GM18870 (cell line): ENCODE results near the gene NAA10.

Source experiments
- ATAC-seq: cut with Tn5 transposase; IDR thresholded peaks from one replicate; pipeline ENCODE4 v1.9.1; 2021; ENCODE audit warnings: moderate library complexity; ENCODE audit not compliant: unreplicated experiment

The NAA10 gene

DNA sequence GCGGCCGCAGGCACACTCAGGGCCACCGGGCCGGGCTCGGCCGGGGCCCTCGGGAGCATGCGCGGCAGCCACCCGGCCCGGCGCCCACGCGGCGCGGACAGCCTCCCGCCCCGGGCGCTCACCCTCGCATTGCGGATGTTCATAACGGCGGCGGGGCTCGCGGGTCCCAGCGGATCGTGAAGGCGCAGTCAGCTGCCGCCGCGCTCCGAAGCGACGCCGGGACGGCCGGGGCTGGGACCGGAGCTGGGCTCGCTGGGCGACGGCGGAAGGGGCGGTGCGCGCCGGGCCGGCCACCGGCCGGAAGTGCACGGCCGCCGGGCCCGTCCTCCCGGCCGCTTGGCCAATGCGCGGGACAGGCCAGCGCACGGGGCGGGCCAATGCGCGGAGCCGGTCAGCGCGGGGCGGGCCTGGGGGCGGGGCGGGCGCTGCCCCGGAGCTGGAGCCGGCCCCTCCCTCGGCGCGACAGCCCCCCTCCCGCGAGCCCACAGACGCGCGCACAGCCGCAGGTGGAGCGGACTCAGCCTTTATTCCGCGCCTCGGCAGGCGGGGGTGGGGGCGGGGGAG, at the start of gene NAA10:
Gene NAA10 (minus strand): TSS at position 276 of the 564 bp plus-strand sequence. CDS start 133 bp downstream, at position 143.
- ATAC-seq = peak; percentile 46

DNA sequence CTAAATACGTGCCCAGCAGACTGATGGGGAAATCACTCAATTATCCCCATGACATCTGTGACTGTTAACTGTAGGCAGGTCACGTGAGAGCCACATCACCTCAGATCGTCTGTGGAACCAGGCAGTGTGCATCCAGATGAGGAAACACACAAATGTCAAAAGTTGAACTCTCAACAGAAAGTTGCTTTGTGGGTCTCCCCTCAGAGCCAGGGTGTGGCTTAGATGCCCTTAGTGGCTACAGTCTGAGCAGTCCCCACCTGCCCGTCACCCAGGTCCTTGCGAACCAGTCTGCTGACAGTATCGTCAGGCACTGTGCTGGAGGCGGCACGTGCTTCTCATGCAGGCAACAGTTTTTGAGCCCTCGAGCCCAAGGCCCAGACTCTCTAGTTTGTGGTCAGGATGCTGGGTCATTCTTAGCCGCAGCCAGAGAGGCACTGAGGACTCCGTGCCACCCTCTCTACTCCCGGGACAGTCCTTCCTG, 48.5 kb upstream of the NAA10 start:
- no peak for ATAC-seq

DNA sequence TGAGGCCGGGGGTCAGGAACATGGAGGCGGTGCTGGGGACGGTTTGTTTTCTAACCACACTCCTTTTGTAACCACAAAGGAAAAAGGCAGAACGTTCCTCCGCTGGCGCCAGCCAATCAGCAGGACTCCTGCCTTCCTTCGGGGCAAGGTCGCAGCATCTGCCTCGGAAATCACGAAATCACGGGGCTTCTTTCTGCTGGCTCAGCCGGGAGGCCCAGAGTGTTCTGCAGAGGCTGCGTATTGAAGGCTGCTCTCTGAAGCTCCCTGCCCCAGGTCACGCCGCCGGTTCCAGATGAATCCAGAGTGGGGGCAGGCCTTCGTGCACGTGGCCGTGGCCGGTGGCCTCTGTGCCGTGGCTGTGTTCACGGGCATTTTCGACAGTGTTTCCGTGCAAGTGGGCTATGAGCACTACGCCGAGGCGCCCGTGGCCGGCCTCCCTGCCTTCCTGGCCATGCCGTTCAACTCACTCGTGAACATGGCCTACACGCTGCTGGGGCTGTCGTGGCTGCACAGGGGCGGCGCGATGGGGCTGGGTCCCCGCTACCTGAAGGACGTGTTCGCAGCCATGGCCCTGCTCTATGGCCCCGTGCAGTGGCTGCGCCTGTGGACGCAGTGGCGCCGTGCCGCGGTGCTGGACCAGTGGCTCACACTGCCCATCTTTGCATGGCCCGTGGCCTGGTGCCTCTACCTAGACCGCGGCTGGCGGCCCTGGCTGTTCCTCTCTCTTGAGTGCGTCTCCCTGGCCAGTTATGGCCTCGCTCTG, 47.1 kb upstream of the NAA10 start:
- no peak for ATAC-seq

DNA sequence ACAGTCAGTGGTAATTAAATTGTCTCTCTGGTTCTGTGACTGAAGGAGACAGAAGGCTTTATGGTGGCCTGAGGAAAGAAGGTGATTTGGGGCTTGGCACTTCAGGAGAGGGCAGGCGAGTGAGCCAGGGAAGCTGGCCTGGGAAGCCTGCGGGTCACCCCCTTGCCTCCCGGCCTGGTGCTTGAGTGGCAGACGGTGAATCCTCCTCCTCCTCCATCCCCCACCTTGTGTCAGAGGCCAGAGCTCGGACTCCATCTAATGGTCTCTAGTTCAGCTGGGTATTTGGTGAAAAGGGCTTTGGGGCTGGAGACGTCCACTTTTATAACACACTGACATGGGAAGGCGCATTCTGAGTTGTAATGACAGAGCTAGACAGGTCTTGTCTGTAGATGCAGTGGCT, 46.4 kb upstream of the NAA10 start:
- ATAC-seq = no peak

DNA sequence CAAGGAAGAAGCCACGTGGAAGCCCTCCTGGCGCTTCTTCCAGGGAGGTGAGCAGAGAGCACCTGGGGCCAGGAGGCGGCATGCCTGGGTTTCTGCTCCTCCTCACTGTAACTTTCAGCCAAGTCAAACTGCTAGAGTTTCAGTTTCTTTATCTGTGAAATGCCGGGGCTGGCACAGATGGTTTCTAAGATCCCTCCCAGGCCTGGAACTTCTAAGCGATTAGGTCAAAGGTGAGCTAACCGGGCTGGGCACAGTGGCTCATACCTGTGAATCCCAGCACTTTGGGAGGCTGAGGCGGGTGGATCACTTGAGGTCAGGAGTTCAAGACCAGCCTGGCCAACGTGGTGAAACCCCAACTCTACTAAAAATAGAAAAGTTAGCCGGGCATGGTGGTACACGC, 45.6 kb upstream of the NAA10 start:
- ATAC-seq = peak; percentile 45

DNA sequence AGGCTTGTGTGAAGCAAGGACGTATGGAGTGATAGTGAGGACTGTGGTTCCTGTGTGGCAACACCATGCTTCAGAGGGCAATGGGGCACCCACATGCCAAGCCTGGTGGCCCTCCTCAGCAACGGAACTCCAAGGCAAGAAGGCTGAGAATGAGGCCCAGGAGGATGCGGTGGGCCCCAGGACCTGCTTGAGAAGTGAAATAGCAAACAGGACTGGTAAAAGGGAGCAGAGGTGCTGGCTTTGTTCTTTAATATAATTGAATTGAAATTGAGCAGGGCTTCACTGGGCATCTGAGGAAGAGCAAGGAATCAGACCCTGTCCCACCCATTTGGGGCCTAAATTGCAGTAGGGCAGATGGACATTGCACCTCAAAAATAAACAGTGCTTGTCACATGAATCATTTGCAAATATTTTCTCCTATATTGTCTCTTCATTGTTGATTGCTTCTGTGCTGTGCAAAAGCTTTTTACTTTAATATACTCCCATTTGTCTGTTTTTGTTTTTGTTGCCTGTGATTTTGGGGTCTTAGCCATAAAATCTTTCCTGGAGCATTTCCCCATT, 40.0 kb upstream of the NAA10 start:
- no peak for ATAC-seq

DNA sequence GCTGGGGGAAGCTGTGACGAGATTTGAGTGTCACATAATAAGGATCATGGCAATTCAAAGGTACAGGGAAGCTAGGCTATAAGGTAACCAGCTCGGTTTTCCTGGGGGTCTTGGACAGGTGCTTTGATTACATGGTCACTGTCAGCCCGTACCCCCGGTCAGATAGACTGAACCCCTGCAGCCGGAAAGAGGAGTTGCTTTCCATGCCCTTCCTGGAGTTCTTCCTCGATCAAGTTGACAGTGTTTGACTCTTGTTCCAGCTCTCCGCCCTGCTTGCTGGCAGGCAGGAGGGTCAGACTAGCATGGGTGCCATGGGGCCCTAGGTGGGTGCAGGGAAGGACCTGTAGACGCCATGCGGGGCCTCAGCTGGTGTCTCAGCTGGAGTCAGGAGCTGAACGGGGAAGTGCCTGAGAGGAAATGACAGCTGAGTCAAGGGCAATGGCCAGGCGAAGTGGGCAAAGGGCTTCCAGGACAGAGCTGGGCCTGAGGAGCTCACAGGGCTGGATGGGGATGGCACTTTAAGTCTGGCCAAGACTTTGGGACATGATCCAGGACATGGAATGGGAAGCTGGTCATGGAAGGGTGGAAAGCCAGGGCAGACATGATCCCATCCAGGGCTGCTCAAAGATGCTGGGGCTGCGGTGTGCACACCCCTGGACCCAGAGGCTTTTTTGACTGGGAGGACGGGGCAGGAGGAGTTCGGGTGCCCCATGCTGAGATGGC, 39.3 kb upstream of the NAA10 start:
- ATAC-seq = no peak

DNA sequence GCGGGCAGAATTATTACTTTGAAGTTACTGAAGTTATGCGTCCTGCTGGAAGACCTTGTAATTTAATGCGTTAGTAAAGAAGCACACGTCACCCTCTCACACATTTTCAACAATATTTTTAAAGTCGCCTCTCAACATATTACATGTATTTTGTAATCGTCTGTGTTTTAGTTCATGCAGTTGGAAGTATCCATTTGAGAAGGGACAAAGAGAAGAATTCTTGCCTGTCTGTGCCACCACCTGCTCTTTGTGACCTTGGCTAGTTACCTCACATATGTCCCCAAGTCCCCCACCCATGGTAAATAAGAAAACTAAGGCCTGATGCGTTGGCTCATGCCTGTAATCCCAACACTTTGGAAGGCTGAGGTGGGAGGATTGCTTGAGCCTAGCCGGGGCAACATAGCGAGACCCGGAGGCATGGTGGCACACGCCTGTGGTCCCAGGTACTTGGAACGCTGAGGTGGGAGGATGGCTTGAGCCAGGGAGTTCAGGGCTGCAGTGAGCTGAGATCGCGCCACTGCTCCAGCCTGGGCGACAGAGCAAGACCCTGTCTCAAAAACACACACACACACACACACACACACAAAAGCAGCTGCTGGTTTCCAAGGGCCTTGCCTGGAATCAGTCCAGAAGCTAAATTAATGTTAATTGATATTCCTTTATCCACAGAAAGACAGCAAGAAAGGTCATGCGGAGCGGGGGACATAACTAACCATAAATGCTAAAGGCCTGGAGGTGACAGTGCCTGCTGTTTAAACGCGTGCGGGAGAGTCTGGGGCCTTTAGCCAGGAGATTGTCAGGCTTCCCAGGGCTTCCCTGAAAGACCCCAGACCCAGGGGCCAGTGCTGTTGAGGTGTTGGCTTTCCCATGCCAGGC, 38.5 kb upstream of the NAA10 start:
- ATAC-seq = no peak

DNA sequence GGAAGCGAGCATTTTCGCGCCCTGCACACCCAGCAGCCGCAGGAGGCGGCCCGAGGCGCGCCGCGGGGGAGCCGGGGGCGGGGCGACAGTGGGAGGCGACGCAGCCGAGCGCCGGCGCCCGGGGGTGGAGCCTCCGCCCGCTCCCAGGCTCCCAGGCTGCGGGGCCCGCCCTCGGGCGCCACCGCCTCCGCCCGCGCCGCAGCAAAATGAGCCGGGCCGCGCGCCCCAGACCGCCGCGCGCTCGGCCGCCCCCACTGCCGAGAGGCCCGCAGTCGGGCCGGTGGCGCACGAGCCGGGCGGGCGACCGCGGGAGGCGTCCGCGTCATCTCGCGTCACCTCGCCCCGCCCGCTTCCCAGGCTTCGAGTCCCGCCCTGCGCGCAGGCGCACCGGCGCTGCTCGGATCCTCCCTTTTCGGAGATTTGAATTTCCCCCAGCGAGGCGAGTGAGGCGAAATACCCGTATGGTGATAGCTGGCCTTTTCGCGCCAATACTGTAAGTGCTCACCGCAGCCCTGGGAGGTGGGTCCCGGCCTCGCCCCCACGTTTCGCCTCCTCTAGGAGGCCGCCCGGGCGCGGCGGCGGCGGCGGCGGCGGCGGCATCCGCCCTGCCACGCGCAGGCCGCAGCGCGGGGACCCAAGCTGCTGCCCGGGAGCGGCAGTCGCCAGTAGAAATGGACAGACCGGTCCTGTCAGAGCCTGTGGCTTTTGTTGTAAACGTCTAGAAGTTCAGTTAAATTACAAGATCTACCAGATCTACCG, 37.7 kb upstream of the NAA10 start, which contains the start of gene TMEM187:
Gene TMEM187 (plus strand): TSS at position 387 of the 759 bp plus-strand sequence. CDS start 9,309 bp downstream, outside the sequence.
- peak; percentile 26 for ATAC-seq

DNA sequence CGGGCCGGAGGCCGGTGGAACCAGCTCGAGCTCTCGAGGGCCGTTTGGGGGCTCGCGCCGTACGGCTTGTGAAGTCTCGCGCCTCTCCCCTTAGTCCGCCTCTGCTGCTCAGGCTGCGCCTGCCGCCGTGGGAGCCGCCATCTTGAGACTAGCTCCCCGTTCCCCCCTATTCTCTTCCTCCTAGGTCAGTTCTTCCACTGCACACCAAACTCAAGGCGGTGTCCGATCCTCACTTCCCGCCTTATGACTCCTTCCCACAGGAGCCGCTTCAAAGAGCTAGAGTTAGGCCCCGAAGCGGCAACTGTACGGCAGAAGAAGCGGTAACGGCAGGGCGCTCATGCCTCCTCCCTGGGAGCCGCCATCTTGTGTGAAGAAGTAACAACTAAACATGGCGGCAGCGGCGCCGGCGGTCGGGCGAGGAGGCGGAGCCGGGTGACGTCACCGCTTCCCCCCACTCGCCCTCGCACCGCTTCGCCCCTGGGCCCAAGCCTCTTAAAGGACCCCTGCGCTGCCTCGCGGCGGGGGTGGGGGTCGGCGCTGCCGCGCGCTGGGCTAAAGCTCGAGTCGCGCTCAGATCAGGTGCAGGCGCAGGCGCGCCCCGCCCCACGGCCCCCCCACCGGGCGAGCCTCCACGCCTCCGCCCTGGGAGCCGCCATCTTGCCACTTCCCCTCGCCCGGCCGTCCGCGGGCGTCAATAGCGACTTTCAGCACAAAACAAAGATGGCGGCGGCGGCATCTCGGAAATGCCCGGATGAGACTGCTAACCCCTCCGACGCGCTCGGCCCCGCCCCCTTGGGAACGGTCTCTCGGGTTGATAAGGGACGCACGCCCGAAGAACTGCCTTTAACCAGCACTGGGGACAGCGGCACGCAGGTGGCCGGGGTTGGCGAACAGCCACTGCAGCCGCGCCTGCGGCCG, 36.9 kb upstream of the NAA10 start, which contains the start of gene HCFC1:
Gene HCFC1 (minus strand): TSS at position 369 of the 918 bp plus-strand sequence. CDS start 978 bp downstream, outside the sequence.
- peak; percentile 42 for ATAC-seq

DNA sequence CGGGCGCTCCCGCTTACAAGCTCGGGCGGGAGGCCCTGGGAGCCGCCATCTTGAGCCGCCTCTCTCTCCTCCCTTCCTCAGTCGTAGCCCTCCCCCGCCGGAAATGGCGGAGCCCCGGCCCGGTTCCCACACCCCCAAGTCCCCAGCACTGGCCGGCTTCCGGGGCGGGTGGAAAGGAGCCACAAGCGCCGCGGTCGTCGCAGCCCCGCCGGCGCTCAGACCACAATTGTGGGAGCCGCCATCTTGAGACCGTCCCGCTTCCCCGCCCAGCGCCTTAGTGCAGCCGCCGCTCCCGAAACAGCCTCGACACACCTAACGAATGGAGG, 36.2 kb upstream of the NAA10 start:
- peak; percentile 27 for ATAC-seq

DNA sequence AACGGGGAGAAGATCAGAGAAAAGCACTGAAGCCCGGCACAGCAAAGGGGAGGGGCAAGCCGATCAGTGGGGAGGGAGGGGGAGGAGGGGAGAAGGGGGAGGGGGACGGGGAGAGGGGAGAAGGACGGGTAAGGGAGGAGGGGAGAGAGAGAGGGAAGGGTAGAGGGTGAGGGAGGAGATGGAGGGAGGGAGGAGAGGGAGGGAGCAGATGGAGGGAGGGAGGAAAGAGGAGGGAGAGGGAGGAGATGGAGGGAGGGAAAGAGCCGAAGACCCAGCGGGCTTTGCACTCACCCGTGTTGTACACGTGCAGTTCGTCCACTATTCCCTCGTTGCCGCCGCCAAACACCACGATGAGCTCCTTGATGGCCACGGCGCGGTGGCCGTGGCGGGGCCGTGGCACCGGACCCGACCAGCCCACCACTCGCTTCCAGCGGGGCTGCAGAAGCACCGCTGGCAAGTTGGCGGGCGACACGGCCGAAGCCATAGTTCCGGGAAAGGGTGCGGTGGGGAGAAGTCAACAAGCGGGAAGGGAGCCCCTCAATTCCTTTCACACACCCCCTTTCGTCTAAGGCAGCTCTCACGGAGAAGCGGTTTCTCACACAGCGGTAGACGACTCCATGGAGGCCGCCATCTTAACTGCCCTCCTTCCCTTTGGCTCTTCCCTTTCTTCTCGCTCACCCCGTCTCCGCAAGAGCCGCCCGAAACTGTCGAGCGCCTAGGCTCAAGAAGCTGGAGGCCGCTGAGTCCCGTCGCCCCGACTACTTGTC, 35.7 kb upstream of the NAA10 start:
- ATAC-seq = peak; percentile 8

DNA sequence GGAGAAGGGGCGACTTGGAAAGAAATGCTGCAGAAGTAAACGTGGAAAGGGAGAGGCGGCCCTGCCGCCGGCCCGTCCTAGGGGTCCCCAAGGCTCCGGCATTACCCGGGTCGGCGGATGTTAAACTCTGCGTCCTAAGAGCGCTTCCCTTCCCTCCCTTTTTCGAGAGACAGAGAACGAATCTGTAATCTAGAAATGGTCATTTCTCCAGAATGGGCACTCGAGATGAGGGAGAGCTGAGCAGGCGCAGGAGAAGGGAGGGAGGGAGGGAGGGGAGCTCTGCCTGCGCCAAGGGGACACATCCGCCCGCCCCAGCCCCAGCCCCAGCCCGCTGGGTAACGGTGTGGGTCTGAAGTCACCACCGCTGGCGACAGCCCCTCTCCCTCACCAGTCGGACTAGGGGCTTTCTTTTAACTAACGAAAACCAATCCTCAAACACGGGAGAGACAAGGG, 35.1 kb upstream of the NAA10 start:
- ATAC-seq = no peak

DNA sequence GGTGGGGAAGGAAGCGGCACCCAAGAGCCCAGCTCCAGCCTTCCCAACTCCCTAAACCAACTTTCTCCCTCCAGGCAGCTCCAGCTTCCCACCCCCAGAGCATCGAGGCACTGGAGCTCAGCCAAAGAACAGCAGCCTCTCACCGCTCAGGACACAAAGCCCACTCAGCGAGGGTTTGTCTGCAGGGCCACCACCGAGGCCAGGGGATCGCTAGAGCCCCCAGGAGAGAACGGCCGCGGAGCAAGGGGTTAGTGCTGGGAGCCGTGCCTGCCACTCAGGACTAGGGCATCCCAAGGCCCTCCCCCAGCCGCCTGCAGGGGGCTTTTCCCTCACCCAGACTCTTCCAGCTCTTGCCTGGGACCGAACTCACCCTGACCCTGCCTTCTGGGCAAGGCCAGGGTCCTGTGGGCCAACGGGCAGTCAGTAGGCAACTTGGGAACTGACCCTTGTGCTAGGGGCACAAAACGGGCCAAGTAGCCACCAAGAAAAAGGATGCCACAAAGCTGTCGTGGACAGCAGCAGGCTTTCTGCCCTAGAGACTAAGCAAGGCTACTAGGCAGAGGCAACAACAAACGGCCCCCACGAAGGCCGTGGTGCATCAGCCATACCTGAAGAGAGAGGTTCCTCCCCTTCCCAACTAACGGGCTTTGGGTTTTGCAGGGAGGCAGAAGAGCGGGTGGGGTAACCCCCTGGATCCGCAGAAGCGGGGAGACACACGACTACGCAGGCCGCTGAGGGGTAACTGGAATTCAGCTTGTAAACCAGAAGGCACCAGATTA, 34.5 kb upstream of the NAA10 start:
- no peak for ATAC-seq

DNA sequence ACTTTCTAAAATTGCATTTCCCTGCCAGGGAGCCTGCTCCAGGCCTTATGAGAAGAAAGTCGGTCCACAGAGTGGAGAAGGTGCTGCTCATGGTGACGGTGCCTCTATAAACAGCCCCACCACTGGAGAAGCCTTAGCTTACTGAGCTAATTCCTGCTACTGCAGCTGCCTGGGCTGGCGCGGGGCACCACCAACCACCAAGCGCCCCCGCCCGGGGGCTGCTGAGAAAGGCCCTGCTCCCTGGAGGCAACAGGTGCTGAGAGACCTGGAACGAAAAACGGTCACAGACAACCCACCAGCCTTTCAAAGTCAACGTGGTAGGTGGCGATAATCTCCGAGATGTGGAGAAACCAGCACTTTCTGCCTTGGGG, 33.9 kb upstream of the NAA10 start:
- ATAC-seq = no peak

DNA sequence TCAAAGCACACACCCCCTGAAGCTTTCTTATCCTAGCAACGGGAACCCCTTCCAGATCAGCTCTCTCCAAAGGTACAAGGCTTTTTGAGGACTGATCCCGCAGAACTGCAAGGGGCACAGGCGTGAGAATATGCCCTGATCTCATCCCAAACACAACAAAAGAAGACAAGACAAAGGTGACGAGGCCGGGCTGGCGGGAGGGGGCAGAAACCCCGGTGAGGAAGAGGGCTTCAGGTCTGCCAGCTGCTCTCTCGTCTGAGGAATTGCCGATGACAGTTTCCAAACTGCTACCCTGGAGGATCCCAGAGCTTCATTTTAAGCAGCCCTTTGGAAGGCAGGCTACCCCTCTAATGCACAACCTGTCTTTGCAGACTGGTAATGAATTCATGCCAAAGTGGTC, 33.4 kb upstream of the NAA10 start:
- ATAC-seq = no peak

DNA sequence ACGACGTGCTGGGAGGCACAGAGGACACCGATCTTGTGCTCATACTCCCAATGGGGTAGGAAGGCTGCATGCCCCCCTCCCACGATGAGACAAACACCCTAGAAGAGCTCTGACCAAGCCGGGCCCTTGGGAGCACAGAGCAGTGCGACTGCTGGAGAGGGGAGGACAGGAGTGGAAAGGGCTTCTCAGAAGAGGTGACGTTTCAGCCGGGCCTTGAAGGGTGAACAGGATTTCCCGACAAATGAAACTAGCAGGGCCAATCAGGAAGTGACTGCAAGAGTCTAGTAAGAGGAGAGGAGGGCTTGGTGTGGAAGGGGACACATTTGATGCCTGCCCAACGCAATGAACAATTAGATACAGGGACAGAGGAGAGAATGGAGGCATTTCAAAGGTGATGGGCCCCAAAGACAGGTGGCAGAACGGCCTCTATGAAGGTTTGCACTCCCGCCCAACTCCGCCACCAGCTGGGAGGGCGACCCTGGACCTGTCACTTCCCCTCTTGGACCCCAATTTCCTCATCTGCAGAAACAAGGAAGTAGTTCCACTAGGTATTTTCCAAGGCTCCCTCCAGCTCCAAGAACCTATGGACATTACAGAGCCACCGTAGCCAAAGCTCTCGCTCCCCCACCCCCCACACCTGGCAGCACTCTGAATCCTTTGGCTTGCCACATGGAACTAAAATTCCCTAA, 32.8 kb upstream of the NAA10 start:
- no peak for ATAC-seq
